Liver (tissue), 9 donors: ENCODE results near the gene PLXNA2. TPM values are rescaled to one million over a fixed set of nuclear protein-coding genes. Genes with fewer than 3 reads are reported as not detected.

Experiments used
- DNase-seq: peaks from one replicate; pipeline ENCODE4 v3.0.0-alpha.2; 2017; ENCODE audit warnings: low spot score
- H3K27ac ChIP-seq, 2 donors: one replicate each; pipeline ENCODE4 v1.7.0; 2013; ENCODE audit warnings: inconsistent platforms in 2 of 2, low read length in 2 of 2, control low read depth in 1 of 2, low read depth in 1 of 2, mild to moderate bottlenecking in 1 of 2
- H3K27me3 ChIP-seq, 4 donors: one replicate each; pipeline versions ENCODE4 v1.6.1 to v1.7.0; 2013; ENCODE audit warnings: low read length in 3 of 4, inconsistent platforms in 1 of 4, mild to moderate bottlenecking in 1 of 4, moderate library complexity in 1 of 4; ENCODE audit not compliant: control insufficient read depth in 4 of 4, insufficient read depth in 4 of 4
- H3K36me3 ChIP-seq, 4 donors: one replicate each; pipeline versions ENCODE4 v1.6.1 to v1.7.0; 2013; ENCODE audit warnings: low read length in 3 of 4, mild to moderate bottlenecking in 3 of 4, low read depth in 1 of 4, moderate library complexity in 1 of 4; ENCODE audit not compliant: control insufficient read depth in 4 of 4, insufficient read depth in 3 of 4
- H3K4me1 ChIP-seq, 4 donors: one replicate each; pipeline versions ENCODE4 v1.6.1 to v1.7.0; 2013; ENCODE audit warnings: low read length in 3 of 4, mild to moderate bottlenecking in 3 of 4, moderate library complexity in 1 of 4; ENCODE audit not compliant: control insufficient read depth in 4 of 4, insufficient read depth in 4 of 4
- H3K4me3 ChIP-seq, 3 donors: one replicate each; pipeline versions ENCODE4 v1.6.1 to v1.7.0; 2013; ENCODE audit warnings: low read length in 3 of 3, control low read depth in 1 of 3, low read depth in 1 of 3, mild to moderate bottlenecking in 1 of 3
- H3K9ac ChIP-seq, 2 donors: one replicate each; pipeline ENCODE4 v1.7.0; 2013; ENCODE audit warnings: low read length in 2 of 2, mild to moderate bottlenecking in 2 of 2, moderate library complexity in 2 of 2, control low read depth in 1 of 2, low read depth in 1 of 2
- H3K9me3 ChIP-seq, 4 donors: one replicate each; pipeline versions ENCODE4 v1.6.1 to v1.7.0; 2013; ENCODE audit warnings: low read length in 3 of 4; ENCODE audit not compliant: control insufficient read depth in 4 of 4
- EGR1 ChIP-seq, 2 donors: IDR thresholded peaks; 2 replicates each; pipeline ENCODE4 v1.6.1; 2016 to 2018; ENCODE audit warnings: antibody characterized with exemption in 2 of 2, low read depth in 2 of 2
- FOXA1 ChIP-seq: IDR thresholded peaks from 2 replicates; pipeline ENCODE4 v1.6.1; 2016; ENCODE audit warnings: antibody characterized with exemption
- FOXA2 ChIP-seq: IDR thresholded peaks from 2 replicates; pipeline ENCODE4 v1.6.1; 2016; ENCODE audit warnings: antibody characterized with exemption
- GABPA ChIP-seq, 2 donors: IDR thresholded peaks in 1 of 2; conservative IDR thresholded peaks in 1 of 2; 2 replicates each; pipeline ENCODE4 v1.6.1; 2016; ENCODE audit warnings: antibody characterized with exemption in 2 of 2, mild to moderate bottlenecking in 1 of 2, moderate library complexity in 1 of 2
- HNF4A ChIP-seq, 2 donors: conservative IDR thresholded peaks; 2 replicates each; pipeline ENCODE4 v1.6.1; 2016; ENCODE audit warnings: antibody characterized with exemption in 2 of 2, mild to moderate bottlenecking in 2 of 2
- HNF4G ChIP-seq: IDR thresholded peaks from 2 replicates; pipeline ENCODE4 v1.6.1; 2016; ENCODE audit warnings: antibody characterized with exemption
- JUND ChIP-seq, 2 donors: IDR thresholded peaks; 2 replicates each; pipeline ENCODE4 v1.6.1; 2016; ENCODE audit warnings: antibody characterized with exemption in 2 of 2
- RXRA ChIP-seq, 2 donors: IDR thresholded peaks; 2 replicates each; pipeline ENCODE4 v1.6.1; 2017 to 2018; ENCODE audit warnings: antibody characterized with exemption in 2 of 2, mild to moderate bottlenecking in 1 of 2
- SP1 ChIP-seq: IDR thresholded peaks from 2 replicates; pipeline ENCODE4 v1.6.1; 2018; ENCODE audit warnings: antibody characterized with exemption, mild to moderate bottlenecking
- TAF1 ChIP-seq: conservative IDR thresholded peaks from 2 replicates; pipeline ENCODE4 v1.6.1; 2016; ENCODE audit warnings: antibody characterized with exemption, mild to moderate bottlenecking
- YY1 ChIP-seq: IDR thresholded peaks from 2 replicates; pipeline ENCODE4 v1.6.1; 2016; ENCODE audit warnings: antibody characterized with exemption, mild to moderate bottlenecking
- WGBS: extraction: QIAGEN DNeasy Blood & Tissue Kit; methylation state at CpG from one replicate; pipeline ENCODE4 v1.1.7; 2013; 5-methylcytosine and 5-hydroxymethylcytosine counted together
- polyA plus RNA-seq, 2 donors: library from polyadenylated mRNA; stranded (reverse) in 1 of 2; unstranded in 1 of 2; fragments of 200-250 nt in 1 of 2; fragments of >200 nt in 1 of 2; fragmentation: Nextera tagmentation in 1 of 2; extraction: Ambion mirVana in 1 of 2; gene quantifications; one replicate each; pipeline versions ENCODE4 v1.2.1 to v1.2.3, GENCODE V29; 2013 to 2015
- total RNA-seq, 2 donors: library from RNA; depleted of rRNA; stranded (reverse); fragments of >200 nt; gene quantifications; one replicate each; pipeline ENCODE4 v1.2.3, GENCODE V29; 2014
- TF ChIP-seq, protein P1 (sequence below): IDR thresholded peaks from 2 replicates; pipeline ENCODE4 v1.6.1; 2016; ENCODE audit warnings: antibody characterized with exemption, mild to moderate bottlenecking
- TF ChIP-seq, protein P2 (sequence below): IDR thresholded peaks from 2 replicates; pipeline ENCODE4 v1.6.1; 2016; ENCODE audit warnings: antibody characterized with exemption
- TF ChIP-seq, protein P3 (sequence below): IDR thresholded peaks from 2 replicates; pipeline ENCODE4 v1.6.1; 2016; ENCODE audit warnings: antibody characterized with exemption
- TF ChIP-seq, protein P4 (sequence below): fragments of 150-350 bp; IDR thresholded peaks from 2 replicates; pipeline ENCODE4 v1.5.1; 2017; ENCODE audit warnings: improper control_type of control experiment, low read depth, low read length; ENCODE audit not compliant: missing input control
- donor health status: healthy.
- donor health status: healthy.
- donor health status: healthy.
- donor health status: healthy.
- donor health status: healthy.

PLXNA2 gene
- total and polyA plus RNA-seq, 4 donors, result 1.8 to 9.2 (median 2.8) TPM

DNA sequence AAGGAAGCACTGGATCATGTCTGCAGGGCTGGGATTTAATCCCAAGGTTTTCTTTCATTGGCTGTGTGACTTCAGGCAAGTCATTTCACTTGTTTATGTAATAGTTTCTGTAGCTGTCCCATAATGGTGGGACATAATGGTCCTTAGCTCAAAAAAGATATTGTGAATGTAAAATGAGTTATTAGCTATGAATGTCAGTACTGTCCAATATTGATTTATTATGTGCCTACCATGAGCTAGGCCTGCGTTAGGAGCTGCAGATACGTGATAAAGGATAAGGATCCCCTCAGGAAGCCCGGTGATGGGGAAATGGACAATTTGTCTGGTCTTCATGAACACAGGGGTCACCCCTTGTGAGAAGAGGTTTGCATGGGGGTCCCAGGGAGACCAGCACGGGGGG lies 95.8 kb downstream of the PLXNA2 start:
- 95% methylated on average over 4 of the region's 4 CpGs for WGBS
- Histone ChIP-seq H3K4me1 (peaks cover 0 to 14% (median 6%) of the 10 kb centered on the region in 4 donors), H3K36me3 (no peaks in the 10 kb centered on the region), H3K27me3 (no peaks in the 10 kb centered on the region), H3K4me3 (no peak overlapping the region), H3K9ac (no peak overlapping the region), H3K27ac (no peak overlapping the region), H3K9me3 (no peaks in the 10 kb centered on the region)
- no peak for DNase-seq
- TF ChIP-seq SP1 (no peak), TAF1 (no peak), HNF4G (no peak), JUND (IDR thresholded peaks at IDR 0.05) (no peak), HNF4A (conservative IDR thresholded peaks at IDR 0.05) (no peak), FOXA2 (no peak), FOXA1 (no peak), GABPA (IDR thresholded peaks at IDR 0.05 in 1 of 2, conservative IDR thresholded peaks at IDR 0.05 in 1 of 2) (no peak)
- TF ChIP-seq, protein P1, sequence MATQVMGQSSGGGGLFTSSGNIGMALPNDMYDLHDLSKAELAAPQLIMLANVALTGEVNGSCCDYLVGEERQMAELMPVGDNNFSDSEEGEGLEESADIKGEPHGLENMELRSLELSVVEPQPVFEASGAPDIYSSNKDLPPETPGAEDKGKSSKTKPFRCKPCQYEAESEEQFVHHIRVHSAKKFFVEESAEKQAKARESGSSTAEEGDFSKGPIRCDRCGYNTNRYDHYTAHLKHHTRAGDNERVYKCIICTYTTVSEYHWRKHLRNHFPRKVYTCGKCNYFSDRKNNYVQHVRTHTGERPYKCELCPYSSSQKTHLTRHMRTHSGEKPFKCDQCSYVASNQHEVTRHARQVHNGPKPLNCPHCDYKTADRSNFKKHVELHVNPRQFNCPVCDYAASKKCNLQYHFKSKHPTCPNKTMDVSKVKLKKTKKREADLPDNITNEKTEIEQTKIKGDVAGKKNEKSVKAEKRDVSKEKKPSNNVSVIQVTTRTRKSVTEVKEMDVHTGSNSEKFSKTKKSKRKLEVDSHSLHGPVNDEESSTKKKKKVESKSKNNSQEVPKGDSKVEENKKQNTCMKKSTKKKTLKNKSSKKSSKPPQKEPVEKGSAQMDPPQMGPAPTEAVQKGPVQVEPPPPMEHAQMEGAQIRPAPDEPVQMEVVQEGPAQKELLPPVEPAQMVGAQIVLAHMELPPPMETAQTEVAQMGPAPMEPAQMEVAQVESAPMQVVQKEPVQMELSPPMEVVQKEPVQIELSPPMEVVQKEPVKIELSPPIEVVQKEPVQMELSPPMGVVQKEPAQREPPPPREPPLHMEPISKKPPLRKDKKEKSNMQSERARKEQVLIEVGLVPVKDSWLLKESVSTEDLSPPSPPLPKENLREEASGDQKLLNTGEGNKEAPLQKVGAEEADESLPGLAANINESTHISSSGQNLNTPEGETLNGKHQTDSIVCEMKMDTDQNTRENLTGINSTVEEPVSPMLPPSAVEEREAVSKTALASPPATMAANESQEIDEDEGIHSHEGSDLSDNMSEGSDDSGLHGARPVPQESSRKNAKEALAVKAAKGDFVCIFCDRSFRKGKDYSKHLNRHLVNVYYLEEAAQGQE, result no peak
- TF ChIP-seq, protein P2, sequence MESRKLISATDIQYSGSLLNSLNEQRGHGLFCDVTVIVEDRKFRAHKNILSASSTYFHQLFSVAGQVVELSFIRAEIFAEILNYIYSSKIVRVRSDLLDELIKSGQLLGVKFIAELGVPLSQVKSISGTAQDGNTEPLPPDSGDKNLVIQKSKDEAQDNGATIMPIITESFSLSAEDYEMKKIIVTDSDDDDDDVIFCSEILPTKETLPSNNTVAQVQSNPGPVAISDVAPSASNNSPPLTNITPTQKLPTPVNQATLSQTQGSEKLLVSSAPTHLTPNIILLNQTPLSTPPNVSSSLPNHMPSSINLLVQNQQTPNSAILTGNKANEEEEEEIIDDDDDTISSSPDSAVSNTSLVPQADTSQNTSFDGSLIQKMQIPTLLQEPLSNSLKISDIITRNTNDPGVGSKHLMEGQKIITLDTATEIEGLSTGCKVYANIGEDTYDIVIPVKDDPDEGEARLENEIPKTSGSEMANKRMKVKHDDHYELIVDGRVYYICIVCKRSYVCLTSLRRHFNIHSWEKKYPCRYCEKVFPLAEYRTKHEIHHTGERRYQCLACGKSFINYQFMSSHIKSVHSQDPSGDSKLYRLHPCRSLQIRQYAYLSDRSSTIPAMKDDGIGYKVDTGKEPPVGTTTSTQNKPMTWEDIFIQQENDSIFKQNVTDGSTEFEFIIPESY, result no peak
- TF ChIP-seq, protein P3, sequence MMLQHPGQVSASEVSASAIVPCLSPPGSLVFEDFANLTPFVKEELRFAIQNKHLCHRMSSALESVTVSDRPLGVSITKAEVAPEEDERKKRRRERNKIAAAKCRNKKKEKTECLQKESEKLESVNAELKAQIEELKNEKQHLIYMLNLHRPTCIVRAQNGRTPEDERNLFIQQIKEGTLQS, result no peak
- TF ChIP-seq, protein P4, sequence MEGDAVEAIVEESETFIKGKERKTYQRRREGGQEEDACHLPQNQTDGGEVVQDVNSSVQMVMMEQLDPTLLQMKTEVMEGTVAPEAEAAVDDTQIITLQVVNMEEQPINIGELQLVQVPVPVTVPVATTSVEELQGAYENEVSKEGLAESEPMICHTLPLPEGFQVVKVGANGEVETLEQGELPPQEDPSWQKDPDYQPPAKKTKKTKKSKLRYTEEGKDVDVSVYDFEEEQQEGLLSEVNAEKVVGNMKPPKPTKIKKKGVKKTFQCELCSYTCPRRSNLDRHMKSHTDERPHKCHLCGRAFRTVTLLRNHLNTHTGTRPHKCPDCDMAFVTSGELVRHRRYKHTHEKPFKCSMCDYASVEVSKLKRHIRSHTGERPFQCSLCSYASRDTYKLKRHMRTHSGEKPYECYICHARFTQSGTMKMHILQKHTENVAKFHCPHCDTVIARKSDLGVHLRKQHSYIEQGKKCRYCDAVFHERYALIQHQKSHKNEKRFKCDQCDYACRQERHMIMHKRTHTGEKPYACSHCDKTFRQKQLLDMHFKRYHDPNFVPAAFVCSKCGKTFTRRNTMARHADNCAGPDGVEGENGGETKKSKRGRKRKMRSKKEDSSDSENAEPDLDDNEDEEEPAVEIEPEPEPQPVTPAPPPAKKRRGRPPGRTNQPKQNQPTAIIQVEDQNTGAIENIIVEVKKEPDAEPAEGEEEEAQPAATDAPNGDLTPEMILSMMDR, result no peak

DNA sequence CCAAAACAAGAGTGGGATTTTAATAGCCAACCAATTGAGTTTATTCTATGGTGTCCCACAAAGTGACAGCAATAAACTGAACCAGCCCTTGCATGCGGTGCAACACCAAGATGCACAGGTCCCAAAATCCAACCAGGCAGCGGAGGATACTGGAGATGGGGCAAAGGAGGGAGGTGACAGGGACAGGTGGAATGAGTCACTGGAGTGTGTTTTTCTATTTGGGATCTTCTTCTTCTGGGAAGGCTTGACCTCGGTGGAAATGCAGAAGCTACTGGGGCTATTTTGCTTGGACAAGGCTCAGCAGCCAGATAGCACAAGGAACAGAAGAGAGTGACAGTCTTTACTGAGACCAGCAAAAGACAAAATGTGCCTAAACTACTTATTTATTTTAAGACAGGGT lies 97.5 kb downstream of the PLXNA2 start:
- H3K4me1 ChIP-seq, result peaks cover 0 to 14% (median 6%) of the 10 kb centered on the region in 4 donors
- H3K9me3 ChIP-seq, result no peaks in the 10 kb centered on the region
- no peaks in the 10 kb centered on the region for H3K36me3 ChIP-seq
- H3K9ac ChIP-seq, result no peak overlapping the region
- no peak overlapping the region for H3K27ac ChIP-seq
- 95% methylated on average over 3 of the region's 3 CpGs for WGBS
- no peak overlapping the region for H3K4me3 ChIP-seq
- H3K27me3 ChIP-seq, result no peaks in the 10 kb centered on the region
- TF ChIP-seq RXRA (IDR thresholded peaks at IDR 0.05) (no peak), JUND (IDR thresholded peaks at IDR 0.05) (no peak), EGR1 (IDR thresholded peaks at IDR 0.05; ENCODE audit: low read depth in 2 of 2) (no peak), FOXA2 (no peak), YY1 (no peak), HNF4G (no peak)
- TF ChIP-seq, protein P1, result no peak
- DNase-seq, result no peak
